Measurements from ENCODE around the gene SCYL1.

The SCYL1 gene

DNA sequence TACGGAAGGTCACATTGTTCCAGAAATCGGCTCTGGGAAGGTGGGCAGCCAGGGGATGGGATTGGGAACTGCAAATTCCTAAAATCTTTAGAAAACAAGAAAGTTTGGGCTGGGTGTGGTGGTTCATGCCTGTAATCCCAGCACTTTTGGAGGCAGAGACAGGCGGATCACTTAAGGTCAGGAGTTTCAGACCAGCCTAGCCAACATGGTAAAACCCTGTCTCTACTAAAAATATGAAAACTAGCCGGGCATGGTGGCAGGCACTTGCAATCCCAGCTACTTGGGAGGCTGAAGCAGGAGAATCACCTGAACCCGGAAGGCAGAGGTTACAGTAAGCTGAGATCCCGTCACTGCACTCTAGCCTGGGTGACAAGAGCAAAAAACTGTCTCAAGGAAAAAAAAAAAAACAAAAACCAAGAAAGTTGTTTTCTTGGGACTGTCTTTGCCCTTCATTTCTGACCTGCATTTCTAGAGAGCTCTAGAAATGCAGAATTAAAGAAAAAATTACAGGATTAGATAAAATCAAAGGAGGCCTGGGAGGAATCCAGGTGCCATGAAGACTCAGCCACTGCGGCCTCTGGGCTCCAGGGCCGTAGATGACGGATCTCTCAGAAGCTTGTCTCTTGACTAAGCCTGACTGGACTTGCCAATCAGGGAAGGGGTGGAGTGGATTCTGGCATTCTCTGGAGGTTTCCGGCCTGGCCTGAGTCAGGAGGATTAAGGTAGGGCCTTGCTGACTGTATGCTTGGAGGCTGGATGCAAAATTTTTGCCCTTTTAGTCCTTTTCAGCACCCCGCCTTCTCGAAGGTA, 31.3 kb upstream of the SCYL1 start:
- no peak for FAIRE-seq

DNA sequence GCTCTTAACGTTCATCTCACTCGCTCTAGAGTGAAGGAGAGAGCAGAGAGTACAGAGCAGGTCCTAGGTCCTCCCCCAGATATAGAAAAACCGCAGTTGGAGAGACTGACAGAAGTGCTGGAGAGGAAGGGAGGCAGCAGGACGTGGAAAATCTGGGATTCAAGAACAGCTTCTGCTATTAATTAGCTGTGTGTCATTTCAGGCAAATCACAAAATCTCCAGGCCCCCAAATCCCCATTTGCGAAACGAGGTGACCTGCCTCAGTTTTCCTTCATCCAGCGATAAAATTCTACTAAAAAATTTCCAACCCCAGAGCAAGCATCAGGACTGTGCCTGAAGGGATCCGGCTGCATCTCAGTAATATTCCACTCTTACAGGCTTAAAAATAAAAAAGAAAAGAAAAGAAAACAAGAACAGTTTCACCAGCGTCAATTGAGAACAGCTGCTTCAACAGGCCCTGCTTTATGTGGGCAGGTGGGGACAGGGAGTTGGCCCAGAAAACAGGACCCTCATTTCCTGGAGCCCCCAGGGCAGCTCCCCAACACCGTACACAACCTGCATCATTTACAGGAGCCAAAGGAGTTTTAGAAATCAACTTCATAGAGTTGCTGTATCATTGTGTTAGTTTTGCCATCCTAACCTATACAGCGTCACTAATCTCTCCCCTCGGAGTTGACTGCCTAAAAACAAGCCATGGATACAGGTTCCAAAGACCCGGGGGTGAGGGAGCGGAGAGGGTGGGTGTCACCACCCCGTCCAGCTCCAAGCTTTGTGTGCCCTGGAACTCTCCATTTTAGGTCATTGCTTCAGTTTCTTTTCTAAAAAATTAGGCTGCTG, 28.4 kb upstream of the SCYL1 start:
- no peak for FAIRE-seq

DNA sequence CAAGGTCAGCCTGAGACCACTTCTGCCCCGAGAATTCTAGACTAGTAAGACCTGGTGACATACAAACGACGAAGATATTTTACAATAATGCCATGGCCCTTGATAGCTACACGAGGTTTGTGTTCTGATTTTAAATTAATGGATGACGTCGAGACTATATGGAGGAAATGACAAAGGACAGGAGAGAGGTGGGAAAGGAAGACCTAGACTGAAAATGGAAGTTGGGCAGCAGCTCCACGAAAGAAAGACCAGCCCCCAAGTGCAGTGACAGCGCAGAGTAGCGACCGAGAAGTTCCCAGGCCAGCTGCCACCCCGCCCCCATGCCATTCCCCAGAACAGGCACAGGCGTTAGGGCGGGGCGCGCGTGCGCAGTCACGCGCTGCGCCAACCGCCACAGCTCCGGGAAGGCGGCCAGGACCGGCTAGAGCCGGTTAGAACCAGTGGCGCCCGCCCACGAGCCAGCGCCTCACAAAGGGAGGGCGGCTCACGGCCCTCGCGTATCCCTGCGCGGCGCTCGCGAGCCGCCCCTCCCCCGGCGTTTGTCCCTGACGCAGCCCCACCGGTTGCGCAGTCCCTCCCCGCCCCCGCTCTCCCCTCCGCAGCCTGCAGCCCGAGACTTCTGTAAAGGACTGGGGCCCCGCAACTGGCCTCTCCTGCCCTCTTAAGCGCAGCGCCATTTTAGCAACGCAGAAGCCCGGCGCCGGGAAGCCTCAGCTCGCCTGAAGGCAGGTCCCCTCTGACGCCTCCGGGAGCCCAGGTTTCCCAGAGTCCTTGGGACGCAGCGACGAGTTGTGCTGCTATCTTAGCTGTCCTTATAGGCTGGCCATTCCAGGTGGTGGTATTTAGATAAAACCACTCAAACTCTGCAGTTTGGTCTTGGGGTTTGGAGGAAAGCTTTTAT, 27.5 kb upstream of the SCYL1 start:
- no peak for FAIRE-seq

DNA sequence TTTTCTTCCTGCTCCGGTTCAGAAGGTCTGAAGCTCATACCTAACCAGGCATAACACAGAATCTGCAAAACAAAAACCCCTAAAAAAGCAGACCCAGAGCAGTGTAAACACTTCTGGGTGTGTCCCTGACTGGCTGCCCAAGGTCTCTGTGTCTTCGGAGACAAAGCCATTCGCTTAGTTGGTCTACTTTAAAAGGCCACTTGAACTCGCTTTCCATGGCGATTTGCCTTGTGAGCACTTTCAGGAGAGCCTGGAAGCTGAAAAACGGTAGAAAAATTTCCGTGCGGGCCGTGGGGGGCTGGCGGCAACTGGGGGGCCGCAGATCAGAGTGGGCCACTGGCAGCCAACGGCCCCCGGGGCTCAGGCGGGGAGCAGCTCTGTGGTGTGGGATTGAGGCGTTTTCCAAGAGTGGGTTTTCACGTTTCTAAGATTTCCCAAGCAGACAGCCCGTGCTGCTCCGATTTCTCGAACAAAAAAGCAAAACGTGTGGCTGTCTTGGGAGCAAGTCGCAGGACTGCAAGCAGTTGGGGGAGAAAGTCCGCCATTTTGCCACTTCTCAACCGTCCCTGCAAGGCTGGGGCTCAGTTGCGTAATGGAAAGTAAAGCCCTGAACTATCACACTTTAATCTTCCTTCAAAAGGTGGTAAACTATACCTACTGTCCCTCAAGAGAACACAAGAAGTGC, 26.7 kb upstream of the SCYL1 start:
- FAIRE-seq, result no peak

DNA sequence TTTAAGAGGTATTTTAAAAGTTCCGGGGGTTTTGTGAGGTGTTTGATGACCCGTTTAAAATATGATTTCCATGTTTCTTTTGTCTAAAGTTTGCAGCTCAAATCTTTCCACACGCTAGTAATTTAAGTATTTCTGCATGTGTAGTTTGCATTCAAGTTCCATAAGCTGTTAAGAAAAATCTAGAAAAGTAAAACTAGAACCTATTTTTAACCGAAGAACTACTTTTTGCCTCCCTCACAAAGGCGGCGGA, 26.2 kb upstream of the SCYL1 start:
- no peak for FAIRE-seq

DNA sequence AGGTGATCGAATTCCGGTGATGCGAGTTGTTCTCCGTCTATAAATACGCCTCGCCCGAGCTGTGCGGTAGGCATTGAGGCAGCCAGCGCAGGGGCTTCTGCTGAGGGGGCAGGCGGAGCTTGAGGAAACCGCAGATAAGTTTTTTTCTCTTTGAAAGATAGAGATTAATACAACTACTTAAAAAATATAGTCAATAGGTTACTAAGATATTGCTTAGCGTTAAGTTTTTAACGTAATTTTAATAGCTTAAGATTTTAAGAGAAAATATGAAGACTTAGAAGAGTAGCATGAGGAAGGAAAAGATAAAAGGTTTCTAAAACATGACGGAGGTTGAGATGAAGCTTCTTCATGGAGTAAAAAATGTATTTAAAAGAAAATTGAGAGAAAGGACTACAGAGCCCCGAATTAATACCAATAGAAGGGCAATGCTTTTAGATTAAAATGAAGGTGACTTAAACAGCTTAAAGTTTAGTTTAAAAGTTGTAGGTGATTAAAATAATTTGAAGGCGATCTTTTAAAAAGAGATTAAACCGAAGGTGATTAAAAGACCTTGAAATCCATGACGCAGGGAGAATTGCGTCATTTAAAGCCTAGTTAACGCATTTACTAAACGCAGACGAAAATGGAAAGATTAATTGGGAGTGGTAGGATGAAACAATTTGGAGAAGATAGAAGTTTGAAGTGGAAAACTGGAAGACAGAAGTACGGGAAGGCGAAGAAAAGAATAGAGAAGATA, 25.7 kb upstream of the SCYL1 start, which contains the start of gene MALAT1:
Gene MALAT1, plus strand, starts transcription at position 69 of the 736 bp plus-strand sequence.
- no peak for FAIRE-seq

DNA sequence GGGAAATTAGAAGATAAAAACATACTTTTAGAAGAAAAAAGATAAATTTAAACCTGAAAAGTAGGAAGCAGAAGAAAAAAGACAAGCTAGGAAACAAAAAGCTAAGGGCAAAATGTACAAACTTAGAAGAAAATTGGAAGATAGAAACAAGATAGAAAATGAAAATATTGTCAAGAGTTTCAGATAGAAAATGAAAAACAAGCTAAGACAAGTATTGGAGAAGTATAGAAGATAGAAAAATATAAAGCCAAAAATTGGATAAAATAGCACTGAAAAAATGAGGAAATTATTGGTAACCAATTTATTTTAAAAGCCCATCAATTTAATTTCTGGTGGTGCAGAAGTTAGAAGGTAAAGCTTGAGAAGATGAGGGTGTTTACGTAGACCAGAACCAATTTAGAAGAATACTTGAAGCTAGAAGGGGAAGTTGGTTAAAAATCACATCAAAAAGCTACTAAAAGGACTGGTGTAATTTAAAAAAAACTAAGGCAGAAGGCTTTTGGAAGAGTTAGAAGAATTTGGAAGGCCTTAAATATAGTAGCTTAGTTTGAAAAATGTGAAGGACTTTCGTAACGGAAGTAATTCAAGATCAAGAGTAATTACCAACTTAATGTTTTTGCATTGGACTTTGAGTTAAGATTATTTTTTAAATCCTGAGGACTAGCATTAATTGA, 25.0 kb upstream of the SCYL1 start:
- no peak for FAIRE-seq

DNA sequence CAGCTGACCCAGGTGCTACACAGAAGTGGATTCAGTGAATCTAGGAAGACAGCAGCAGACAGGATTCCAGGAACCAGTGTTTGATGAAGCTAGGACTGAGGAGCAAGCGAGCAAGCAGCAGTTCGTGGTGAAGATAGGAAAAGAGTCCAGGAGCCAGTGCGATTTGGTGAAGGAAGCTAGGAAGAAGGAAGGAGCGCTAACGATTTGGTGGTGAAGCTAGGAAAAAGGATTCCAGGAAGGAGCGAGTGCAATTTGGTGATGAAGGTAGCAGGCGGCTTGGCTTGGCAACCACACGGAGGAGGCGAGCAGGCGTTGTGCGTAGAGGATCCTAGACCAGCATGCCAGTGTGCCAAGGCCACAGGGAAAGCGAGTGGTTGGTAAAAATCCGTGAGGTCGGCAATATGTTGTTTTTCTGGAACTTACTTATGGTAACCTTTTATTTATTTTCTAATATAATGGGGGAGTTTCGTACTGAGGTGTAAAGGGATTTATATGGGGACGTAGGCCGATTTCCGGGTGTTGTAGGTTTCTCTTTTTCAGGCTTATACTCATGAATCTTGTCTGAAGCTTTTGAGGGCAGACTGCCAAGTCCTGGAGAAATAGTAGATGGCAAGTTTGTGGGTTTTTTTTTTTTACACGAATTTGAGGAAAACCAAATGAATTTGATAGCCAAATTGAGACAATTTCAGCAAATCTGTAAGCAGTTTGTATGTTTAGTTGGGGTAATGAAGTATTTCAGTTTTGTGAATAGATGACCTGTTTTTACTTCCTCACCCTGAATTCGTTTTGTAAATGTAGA, 24.3 kb upstream of the SCYL1 start:
- no peak for FAIRE-seq

DNA sequence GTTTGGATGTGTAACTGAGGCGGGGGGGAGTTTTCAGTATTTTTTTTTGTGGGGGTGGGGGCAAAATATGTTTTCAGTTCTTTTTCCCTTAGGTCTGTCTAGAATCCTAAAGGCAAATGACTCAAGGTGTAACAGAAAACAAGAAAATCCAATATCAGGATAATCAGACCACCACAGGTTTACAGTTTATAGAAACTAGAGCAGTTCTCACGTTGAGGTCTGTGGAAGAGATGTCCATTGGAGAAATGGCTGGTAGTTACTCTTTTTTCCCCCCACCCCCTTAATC, 23.8 kb upstream of the SCYL1 start:
- FAIRE-seq, result no peak

DNA sequence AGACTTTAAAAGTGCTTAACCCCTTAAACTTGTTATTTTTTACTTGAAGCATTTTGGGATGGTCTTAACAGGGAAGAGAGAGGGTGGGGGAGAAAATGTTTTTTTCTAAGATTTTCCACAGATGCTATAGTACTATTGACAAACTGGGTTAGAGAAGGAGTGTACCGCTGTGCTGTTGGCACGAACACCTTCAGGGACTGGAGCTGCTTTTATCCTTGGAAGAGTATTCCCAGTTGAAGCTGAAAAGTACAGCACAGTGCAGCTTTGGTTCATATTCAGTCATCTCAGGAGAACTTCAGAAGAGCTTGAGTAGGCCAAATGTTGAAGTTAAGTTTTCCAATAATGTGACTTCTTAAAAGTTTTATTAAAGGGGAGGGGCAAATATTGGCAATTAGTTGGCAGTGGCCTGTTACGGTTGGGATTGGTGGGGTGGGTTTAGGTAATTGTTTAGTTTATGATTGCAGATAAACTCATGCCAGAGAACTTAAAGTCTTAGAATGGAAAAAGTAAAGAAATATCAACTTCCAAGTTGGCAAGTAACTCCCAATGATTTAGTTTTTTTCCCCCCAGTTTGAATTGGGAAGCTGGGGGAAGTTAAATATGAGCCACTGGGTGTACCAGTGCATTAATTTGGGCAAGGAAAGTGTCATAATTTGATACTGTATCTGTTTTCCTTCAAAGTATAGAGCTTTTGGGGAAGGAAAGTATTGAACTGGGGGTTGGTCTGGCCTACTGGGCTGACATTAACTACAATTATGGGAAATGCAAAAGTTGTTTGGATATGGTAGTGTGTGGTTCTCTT, 23.2 kb upstream of the SCYL1 start:
- FAIRE-seq, result no peak

DNA sequence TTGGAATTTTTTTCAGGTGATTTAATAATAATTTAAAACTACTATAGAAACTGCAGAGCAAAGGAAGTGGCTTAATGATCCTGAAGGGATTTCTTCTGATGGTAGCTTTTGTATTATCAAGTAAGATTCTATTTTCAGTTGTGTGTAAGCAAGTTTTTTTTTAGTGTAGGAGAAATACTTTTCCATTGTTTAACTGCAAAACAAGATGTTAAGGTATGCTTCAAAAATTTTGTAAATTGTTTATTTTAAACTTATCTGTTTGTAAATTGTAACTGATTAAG, 22.7 kb upstream of the SCYL1 start:
- no peak for FAIRE-seq

DNA sequence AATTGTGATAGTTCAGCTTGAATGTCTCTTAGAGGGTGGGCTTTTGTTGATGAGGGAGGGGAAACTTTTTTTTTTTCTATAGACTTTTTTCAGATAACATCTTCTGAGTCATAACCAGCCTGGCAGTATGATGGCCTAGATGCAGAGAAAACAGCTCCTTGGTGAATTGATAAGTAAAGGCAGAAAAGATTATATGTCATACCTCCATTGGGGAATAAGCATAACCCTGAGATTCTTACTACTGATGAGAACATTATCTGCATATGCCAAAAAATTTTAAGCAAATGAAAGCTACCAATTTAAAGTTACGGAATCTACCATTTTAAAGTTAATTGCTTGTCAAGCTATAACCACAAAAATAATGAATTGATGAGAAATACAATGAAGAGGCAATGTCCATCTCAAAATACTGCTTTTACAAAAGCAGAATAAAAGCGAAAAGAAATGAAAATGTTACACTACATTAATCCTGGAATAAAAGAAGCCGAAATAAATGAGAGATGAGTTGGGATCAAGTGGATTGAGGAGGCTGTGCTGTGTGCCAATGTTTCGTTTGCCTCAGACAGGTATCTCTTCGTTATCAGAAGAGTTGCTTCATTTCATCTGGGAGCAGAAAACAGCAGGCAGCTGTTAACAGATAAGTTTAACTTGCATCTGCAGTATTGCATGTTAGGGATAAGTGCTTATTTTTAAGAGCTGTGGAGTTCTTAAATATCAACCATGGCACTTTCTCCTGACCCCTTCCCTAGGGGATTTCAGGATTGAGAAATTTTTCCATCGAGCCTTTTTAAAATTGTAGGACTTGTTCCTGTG, 22.1 kb upstream of the SCYL1 start:
- FAIRE-seq, result no peak

DNA sequence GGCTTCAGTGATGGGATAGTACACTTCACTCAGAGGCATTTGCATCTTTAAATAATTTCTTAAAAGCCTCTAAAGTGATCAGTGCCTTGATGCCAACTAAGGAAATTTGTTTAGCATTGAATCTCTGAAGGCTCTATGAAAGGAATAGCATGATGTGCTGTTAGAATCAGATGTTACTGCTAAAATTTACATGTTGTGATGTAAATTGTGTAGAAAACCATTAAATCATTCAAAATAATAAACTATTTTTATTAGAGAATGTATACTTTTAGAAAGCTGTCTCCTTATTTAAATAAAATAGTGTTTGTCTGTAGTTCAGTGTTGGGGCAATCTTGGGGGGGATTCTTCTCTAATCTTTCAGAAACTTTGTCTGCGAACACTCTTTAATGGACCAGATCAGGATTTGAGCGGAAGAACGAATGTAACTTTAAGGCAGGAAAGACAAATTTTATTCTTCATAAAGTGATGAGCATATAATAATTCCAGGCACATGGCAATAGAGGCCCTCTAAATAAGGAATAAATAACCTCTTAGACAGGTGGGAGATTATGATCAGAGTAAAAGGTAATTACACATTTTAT, 21.4 kb upstream of the SCYL1 start:
- no peak for FAIRE-seq

DNA sequence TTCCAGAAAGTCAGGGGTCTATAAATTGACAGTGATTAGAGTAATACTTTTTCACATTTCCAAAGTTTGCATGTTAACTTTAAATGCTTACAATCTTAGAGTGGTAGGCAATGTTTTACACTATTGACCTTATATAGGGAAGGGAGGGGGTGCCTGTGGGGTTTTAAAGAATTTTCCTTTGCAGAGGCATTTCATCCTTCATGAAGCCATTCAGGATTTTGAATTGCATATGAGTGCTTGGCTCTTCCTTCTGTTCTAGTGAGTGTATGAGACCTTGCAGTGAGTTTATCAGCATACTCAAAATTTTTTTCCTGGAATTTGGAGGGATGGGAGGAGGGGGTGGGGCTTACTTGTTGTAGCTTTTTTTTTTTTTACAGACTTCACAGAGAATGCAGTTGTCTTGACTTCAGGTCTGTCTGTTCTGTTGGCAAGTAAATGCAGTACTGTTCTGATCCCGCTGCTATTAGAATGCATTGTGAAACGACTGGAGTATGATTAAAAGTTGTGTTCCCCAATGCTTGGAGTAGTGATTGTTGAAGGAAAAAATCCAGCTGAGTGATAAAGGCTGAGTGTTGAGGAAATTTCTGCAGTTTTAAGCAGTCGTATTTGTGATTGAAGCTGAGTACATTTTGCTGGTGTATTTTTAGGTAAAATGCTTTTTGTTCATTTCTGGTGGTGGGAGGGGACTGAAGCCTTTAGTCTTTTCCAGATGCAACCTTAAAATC, 20.8 kb upstream of the SCYL1 start:
- no peak for FAIRE-seq

DNA sequence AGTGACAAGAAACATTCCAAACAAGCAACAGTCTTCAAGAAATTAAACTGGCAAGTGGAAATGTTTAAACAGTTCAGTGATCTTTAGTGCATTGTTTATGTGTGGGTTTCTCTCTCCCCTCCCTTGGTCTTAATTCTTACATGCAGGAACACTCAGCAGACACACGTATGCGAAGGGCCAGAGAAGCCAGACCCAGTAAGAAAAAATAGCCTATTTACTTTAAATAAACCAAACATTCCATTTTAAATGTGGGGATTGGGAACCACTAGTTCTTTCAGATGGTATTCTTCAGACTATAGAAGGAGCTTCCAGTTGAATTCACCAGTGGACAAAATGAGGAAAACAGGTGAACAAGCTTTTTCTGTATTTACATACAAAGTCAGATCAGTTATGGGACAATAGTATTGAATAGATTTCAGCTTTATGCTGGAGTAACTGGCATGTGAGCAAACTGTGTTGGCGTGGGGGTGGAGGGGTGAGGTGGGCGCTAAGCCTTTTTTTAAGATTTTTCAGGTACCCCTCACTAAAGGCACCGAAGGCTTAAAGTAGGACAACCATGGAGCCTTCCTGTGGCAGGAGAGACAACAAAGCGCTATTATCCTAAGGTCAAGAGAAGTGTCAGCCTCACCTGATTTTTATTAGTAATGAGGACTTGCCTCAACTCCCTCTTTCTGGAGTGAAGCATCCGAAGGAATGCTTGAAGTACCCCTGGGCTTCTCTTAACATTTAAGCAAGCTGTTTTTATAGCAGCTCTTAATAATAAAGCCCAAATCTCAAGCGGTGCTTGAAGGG, 20.0 kb upstream of the SCYL1 start:
- FAIRE-seq, result no peak

DNA sequence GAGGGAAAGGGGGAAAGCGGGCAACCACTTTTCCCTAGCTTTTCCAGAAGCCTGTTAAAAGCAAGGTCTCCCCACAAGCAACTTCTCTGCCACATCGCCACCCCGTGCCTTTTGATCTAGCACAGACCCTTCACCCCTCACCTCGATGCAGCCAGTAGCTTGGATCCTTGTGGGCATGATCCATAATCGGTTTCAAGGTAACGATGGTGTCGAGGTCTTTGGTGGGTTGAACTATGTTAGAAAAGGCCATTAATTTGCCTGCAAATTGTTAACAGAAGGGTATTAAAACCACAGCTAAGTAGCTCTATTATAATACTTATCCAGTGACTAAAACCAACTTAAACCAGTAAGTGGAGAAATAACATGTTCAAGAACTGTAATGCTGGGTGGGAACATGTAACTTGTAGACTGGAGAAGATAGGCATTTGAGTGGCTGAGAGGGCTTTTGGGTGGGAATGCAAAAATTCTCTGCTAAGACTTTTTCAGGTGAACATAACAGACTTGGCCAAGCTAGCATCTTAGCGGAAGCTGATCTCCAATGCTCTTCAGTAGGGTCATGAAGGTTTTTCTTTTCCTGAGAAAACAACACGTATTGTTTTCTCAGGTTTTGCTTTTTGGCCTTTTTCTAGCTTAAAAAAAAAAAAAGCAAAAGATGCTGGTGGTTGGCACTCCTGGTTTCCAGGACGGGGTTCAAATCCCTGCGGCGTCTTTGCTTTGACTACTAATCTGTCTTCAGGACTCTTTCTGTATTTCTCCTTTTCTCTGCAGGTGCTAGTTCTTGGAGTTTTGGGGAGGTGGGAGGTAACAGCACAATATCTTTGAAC, 19.2 kb upstream of the SCYL1 start:
- no peak for FAIRE-seq
